Suprapubic skin (tissue), 4 donors: ENCODE results near the gene MKLN1. TPM values are rescaled to one million over a fixed set of nuclear protein-coding genes. Genes with fewer than 3 reads are reported as not detected.
A peak's percentile ranks its signal among the peaks of the same experiment; 100 is the strongest.

ENCODE experiments used
- DNase-seq, 2 donors: peaks; one replicate each; pipeline ENCODE4 v3.0.0-alpha.2; 2019; ENCODE audit warnings: low spot score in 2 of 2
- H3K27ac ChIP-seq: fragments of 200-600 bp; sonication (generic); one replicate; pipeline ENCODE4 v1.5.1; 2019
- H3K27me3 ChIP-seq: fragments of 200-600 bp; sonication (generic); one replicate; pipeline ENCODE4 v1.5.1; 2019
- H3K36me3 ChIP-seq: fragments of 200-600 bp; sonication (generic); one replicate; pipeline ENCODE4 v1.5.1; 2019
- H3K4me1 ChIP-seq: fragments of 200-600 bp; sonication (generic); one replicate; pipeline ENCODE4 v1.5.1; 2019
- H3K4me3 ChIP-seq: fragments of 200-600 bp; sonication (generic); one replicate; pipeline ENCODE4 v1.5.1; 2019; ENCODE audit warnings: mild to moderate bottlenecking
- H3K9me3 ChIP-seq: fragments of 200-600 bp; sonication (generic); one replicate; pipeline ENCODE4 v1.5.1; 2019
- EP300 ChIP-seq: sonication (generic); formaldehyde crosslinking; IDR thresholded peaks from one replicate; pipeline ENCODE4 v1.6.1; 2017; ENCODE audit warnings: antibody characterized with exemption
- POLR2A ChIP-seq, 2 donors: fragments of 450-650 bp; IDR thresholded peaks; one replicate each; pipeline ENCODE4 v1.6.1; 2017; ENCODE audit warnings: antibody characterized with exemption in 2 of 2, mild to moderate bottlenecking in 2 of 2, moderate library complexity in 2 of 2
- POLR2AphosphoS5 ChIP-seq, 3 donors: sonication (generic); formaldehyde crosslinking; IDR thresholded peaks; one replicate each; pipeline ENCODE4 v1.6.1; 2017; ENCODE audit warnings: antibody characterized with exemption in 3 of 3
- WGBS: methylation state at CpG from one replicate; pipeline ENCODE4 v1.1.5; 2018; 5-methylcytosine and 5-hydroxymethylcytosine counted together
- total RNA-seq, 4 donors: library from RNA; depleted of rRNA; stranded (reverse); fragments of >200 nt; gene quantifications; one replicate each; pipeline ENCODE4 v1.1.0, GENCODE V29; 2016
- TF ChIP-seq, protein P1 (sequence below), 2 donors: fragments of 200-600 bp in 1 of 2; fragments of 450-650 bp in 1 of 2; sonication (generic) in 1 of 2; IDR thresholded peaks; one replicate each; pipeline ENCODE4 v1.5.1; 2016 to 2019; ENCODE audit warnings: antibody characterized with exemption in 2 of 2, mild to moderate bottlenecking in 1 of 2, moderate library complexity in 1 of 2

Gene MKLN1
- total RNA-seq, 4 donors from 2014 or later = 32.9 to 76.0 (median 39.9) TPM

GRCh38 chr7:131498237-131498885, 170.7 kb downstream of the MKLN1 start:
- 88% methylated on average over 4 of the region's 4 CpGs for WGBS
- no peak for TF ChIP-seq POLR2A (IDR thresholded peaks at IDR 0.05)
- TF ChIP-seq, protein P1, sequence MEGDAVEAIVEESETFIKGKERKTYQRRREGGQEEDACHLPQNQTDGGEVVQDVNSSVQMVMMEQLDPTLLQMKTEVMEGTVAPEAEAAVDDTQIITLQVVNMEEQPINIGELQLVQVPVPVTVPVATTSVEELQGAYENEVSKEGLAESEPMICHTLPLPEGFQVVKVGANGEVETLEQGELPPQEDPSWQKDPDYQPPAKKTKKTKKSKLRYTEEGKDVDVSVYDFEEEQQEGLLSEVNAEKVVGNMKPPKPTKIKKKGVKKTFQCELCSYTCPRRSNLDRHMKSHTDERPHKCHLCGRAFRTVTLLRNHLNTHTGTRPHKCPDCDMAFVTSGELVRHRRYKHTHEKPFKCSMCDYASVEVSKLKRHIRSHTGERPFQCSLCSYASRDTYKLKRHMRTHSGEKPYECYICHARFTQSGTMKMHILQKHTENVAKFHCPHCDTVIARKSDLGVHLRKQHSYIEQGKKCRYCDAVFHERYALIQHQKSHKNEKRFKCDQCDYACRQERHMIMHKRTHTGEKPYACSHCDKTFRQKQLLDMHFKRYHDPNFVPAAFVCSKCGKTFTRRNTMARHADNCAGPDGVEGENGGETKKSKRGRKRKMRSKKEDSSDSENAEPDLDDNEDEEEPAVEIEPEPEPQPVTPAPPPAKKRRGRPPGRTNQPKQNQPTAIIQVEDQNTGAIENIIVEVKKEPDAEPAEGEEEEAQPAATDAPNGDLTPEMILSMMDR (IDR thresholded peaks at IDR 0.05) = no peak
- TF ChIP-seq EP300 = no peak
- TF ChIP-seq POLR2AphosphoS5 (IDR thresholded peaks at IDR 0.05) = no peak
- H3K27ac ChIP-seq = no peak overlapping the region

GRCh38 chr7:131499801-131500200, 172.1 kb downstream of the MKLN1 start:
- no peak for DNase-seq
- H3K4me3 ChIP-seq = no peak overlapping the region
- no peak overlapping the region for H3K27ac ChIP-seq
- TF ChIP-seq POLR2A (IDR thresholded peaks at IDR 0.05) (no peak), POLR2AphosphoS5 (IDR thresholded peaks at IDR 0.05) (no peak), EP300 (no peak)
- TF ChIP-seq, protein P1 (IDR thresholded peaks at IDR 0.05) = no peak
- H3K4me1 ChIP-seq = peaks cover 18% of the 10 kb centered on the region
- H3K36me3 ChIP-seq = peaks cover 10% of the 10 kb centered on the region
- no peaks in the 10 kb centered on the region for H3K9me3 ChIP-seq
- WGBS = 94% methylated on average over 6 of the region's 6 CpGs
- no peaks in the 10 kb centered on the region for H3K27me3 ChIP-seq

More at GRCh38 chr7:131498237-131498885, 170.7 kb downstream of the MKLN1 start:
- no peak for DNase-seq
- H3K27me3 ChIP-seq = no peaks in the 10 kb centered on the region
- H3K9me3 ChIP-seq = no peaks in the 10 kb centered on the region
- peaks cover 10% of the 10 kb centered on the region for H3K36me3 ChIP-seq
- H3K4me3 ChIP-seq = no peak overlapping the region
- H3K4me1 ChIP-seq = peaks cover 11% of the 10 kb centered on the region

DNA sequence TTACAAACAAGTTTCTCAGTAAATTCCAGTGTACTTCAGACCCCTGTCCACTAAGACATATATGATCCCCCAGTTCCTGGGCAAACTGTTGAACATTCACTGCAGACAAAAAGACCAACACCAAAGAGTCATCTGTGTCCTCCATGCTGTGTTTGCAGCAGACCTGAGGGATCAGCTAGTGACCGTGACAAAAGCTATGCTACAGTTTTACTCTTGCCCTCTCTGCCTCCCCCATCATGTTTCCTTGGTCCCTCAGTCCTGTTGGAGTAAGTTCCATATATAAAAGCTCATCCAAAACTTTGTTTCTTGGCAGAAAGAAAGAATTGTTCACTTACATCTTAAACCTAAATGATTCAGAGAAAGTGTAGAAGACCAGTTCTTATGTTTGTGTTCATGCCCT, 172.7 kb downstream of the MKLN1 start:
- Histone ChIP-seq H3K9me3 (no peaks in the 10 kb centered on the region), H3K36me3 (peaks cover 10% of the 10 kb centered on the region), H3K27me3 (no peaks in the 10 kb centered on the region), H3K4me3 (no peak overlapping the region), H3K27ac (no peak overlapping the region), H3K4me1 (peaks cover 18% of the 10 kb centered on the region)
- no peak for TF ChIP-seq POLR2A (IDR thresholded peaks at IDR 0.05)
- no peak for TF ChIP-seq EP300
- no peak for TF ChIP-seq POLR2AphosphoS5 (IDR thresholded peaks at IDR 0.05)
- TF ChIP-seq, protein P1 (IDR thresholded peaks at IDR 0.05) = no peak
- no peak for DNase-seq
- 100% methylated on average over 1 of the region's 1 CpG for WGBS

GRCh38 chr7:131501422-131501821, 173.7 kb downstream of the MKLN1 start:
- Histone ChIP-seq H3K27ac (no peak overlapping the region), H3K4me3 (no peak overlapping the region), H3K36me3 (peaks cover 10% of the 10 kb centered on the region), H3K4me1 (peaks cover 18% of the 10 kb centered on the region), H3K9me3 (no peaks in the 10 kb centered on the region), H3K27me3 (peaks cover 3% of the 10 kb centered on the region)
- TF ChIP-seq EP300 = no peak
- no peak for TF ChIP-seq POLR2AphosphoS5 (IDR thresholded peaks at IDR 0.05)
- TF ChIP-seq, protein P1 (IDR thresholded peaks at IDR 0.05) = no peak
- no peak for TF ChIP-seq POLR2A (IDR thresholded peaks at IDR 0.05)
- 66% methylated on average over 3 of the region's 3 CpGs for WGBS
- no peak for DNase-seq

DNA sequence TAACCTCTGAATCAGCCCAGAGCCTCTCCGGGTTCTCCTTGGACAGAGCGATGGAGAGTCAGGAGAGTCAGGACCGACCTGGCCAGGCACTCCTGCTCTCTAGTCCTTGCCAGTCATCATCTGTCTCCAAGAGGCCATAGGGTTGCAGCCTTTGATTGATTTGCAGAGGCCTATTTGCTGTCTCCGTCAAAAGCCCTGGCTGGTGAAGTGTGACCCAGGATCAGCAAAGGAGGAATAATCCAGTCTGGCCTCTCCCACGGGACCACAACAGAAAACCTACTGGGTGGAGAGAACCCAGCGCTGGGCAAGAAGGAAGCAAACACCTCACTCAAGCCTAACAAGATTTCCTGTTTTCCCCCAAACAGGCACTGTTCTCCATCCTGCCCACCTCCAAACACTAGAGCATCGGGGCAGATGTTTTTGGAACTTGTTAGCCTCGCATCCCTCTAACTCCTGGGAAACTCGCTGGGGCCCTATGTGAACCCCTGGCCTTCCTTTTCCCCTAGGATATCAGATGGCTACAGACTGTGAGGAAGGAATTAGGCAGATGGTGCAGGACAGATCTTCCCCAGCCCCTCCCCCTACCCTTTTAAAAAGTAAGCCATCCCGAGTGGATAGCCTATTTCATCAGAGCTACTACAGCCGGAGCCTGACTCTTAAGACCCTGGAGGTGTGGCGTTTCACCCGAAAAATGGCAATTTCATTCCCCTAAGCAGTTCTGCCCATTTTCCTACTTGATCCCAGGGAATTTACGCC, 174.4 kb downstream of the MKLN1 start:
- peaks cover 8% of the 10 kb centered on the region for H3K36me3 ChIP-seq
- 81% methylated on average over 14 of the region's 14 CpGs for WGBS
- H3K27me3 ChIP-seq = peaks cover 8% of the 10 kb centered on the region
- peak overlapping the region; percentile 29 for H3K27ac ChIP-seq
- no peak overlapping the region for H3K4me3 ChIP-seq
- no peaks in the 10 kb centered on the region for H3K9me3 ChIP-seq
- H3K4me1 ChIP-seq = peaks cover 18% of the 10 kb centered on the region
- DNase-seq = no peak
- TF ChIP-seq POLR2AphosphoS5 (IDR thresholded peaks at IDR 0.05) (no peak), EP300 (no peak)
- TF ChIP-seq, protein P1 (IDR thresholded peaks at IDR 0.05) = no peak
